ENCODE measurements around the gene KANSL1. TPM values are rescaled to one million over a fixed set of nuclear protein-coding genes. Genes with fewer than 3 reads are reported as not detected.
A peak's percentile ranks its signal among the peaks of the same experiment; 100 is the strongest.
"Not testable (repeated sequence)": the region's sequence is repeated elsewhere in the genome, so short reads cannot be mapped to it uniquely, and the experiment has no call there.

KANSL1 gene
- total RNA-seq, 1 donor from 2014 or later = 61.4 TPM

DNA sequence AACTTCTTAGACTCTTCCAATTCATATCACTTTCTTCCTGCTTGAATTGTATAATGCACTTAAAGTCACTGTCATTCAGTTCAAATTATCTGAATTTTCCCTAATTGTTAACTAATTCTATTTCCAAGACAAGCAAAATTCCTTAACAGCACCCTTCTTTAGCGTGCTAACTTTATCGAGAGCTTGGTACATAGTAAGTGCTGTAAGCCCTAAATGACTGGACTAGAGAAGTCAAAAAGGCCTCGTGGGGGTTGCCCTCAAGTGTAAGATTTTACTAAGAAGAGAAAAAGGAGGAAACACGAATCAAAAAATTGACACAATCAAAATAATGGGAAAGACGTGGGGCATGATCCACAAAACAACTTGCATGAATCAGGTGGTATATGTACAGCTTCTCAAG is 11.3 kb downstream of the KANSL1 start:
- no peaks in the 10 kb centered on the region for H3K27me3 Mint-ChIP-seq (ENCODE audit: low read depth)
- TF ChIP-seq, protein P1, sequence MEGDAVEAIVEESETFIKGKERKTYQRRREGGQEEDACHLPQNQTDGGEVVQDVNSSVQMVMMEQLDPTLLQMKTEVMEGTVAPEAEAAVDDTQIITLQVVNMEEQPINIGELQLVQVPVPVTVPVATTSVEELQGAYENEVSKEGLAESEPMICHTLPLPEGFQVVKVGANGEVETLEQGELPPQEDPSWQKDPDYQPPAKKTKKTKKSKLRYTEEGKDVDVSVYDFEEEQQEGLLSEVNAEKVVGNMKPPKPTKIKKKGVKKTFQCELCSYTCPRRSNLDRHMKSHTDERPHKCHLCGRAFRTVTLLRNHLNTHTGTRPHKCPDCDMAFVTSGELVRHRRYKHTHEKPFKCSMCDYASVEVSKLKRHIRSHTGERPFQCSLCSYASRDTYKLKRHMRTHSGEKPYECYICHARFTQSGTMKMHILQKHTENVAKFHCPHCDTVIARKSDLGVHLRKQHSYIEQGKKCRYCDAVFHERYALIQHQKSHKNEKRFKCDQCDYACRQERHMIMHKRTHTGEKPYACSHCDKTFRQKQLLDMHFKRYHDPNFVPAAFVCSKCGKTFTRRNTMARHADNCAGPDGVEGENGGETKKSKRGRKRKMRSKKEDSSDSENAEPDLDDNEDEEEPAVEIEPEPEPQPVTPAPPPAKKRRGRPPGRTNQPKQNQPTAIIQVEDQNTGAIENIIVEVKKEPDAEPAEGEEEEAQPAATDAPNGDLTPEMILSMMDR (IDR thresholded peaks at IDR 0.05) = no peak
- no peak overlapping the region for H3K4me3 Mint-ChIP-seq (ENCODE audit: unreplicated experiment)
- peaks cover 73% of the 10 kb centered on the region for H3K4me1 Mint-ChIP-seq (ENCODE audit: low read depth)
- peaks cover 3% of the 10 kb centered on the region for H3K36me3 Mint-ChIP-seq (ENCODE audit: low read depth)
- H3K27ac Mint-ChIP-seq (ENCODE audit: unreplicated experiment) = peak overlapping the region; percentile 14
- DNase-seq (ENCODE audit: low spot score) = no peak
- H3K9me3 Mint-ChIP-seq (ENCODE audit: low read depth) = no peaks in the 10 kb centered on the region

DNA sequence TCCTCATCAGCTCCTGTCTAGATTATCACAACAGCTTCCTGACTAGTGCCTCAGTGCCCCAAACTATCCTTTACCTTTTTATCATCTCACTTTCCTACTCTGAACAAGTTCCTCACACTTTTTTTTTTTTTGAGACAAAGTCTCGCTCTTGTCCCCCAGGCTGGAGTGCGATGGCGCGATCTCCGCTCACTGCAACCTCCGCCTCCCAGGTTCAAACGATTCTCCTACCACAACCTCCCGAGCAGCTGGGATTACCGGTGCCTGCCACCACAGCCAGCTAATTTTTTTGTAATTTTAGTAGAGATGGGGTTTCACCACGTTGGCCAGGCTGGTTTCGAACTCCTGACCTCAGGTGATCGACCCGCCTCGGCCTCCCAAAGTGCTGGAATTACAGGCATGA is 11.9 kb downstream of the KANSL1 start:
- H3K4me1 Mint-ChIP-seq (ENCODE audit: low read depth) = peaks cover 74% of the 10 kb centered on the region
- H3K4me3 Mint-ChIP-seq (ENCODE audit: unreplicated experiment); DNase-seq (ENCODE audit: low spot score); H3K27me3 Mint-ChIP-seq (ENCODE audit: low read depth); H3K36me3 Mint-ChIP-seq (ENCODE audit: low read depth); H3K9me3 Mint-ChIP-seq (ENCODE audit: low read depth): not testable (repeated sequence)
- H3K27ac Mint-ChIP-seq (ENCODE audit: unreplicated experiment) = peak overlapping the region; percentile 70

DNA sequence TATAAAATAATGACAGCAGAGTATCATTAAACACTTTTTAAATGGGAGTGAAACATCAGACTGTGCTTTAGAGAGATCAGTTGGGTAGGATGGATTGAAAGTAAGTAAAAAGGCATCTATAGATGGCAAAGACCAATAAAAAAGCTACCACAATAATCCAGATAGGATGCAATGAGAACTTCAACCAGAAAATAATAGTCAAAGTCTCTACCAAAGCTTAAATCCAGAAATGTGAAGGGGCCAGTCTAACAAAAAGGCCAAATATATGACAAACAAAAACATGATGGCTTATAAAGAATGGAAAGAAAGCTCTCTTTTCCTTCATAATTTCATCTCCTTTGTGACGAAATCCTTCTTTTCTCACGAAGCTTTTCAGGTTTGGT is 12.3 kb downstream of the KANSL1 start:
- no peaks in the 10 kb centered on the region for H3K27me3 Mint-ChIP-seq (ENCODE audit: low read depth)
- TF ChIP-seq, protein P1 (IDR thresholded peaks at IDR 0.05) = no peak
- H3K4me3 Mint-ChIP-seq (ENCODE audit: unreplicated experiment) = no peak overlapping the region
- H3K9me3 Mint-ChIP-seq (ENCODE audit: low read depth) = no peaks in the 10 kb centered on the region
- H3K27ac Mint-ChIP-seq (ENCODE audit: unreplicated experiment) = peak overlapping the region; percentile 70
- H3K4me1 Mint-ChIP-seq (ENCODE audit: low read depth) = peaks cover 79% of the 10 kb centered on the region
- DNase-seq (ENCODE audit: low spot score) = no peak
- H3K36me3 Mint-ChIP-seq (ENCODE audit: low read depth) = peaks cover 3% of the 10 kb centered on the region

DNA sequence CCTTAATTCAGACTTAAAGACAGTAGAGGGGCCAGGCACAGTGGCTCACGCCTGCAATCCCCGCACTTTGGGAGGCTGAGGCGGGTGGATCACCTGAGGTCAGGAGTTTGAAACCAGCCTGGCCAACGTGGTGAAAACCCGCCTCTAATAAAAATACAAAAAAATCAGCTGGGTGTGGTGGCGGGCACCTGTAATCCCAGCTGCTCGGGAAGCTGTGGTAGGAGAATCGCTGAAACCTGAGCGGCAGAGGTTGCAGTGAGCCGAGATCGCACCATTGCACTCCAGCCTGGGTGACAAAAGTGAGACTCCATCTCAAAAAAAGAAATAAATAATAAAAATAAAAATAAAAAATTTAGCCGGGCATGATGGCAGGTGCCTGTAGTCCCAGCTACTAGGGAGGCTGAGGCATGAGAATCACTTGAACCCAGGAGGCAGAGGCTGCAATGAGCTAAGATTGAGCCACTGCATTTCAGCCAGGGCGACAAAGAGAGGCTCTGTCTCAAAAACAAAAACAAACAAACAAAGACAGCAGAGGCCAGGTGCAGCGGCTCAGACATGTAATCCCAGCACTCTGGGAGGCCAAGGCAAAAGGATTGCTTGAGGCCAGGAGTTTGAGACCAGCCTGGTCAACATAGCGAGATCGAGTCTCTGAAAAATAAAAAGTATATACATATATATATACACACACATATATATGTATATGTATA is 12.9 kb downstream of the KANSL1 start:
- not testable (repeated sequence) for DNase-seq (ENCODE audit: low spot score); H3K27ac Mint-ChIP-seq (ENCODE audit: unreplicated experiment); H3K27me3 Mint-ChIP-seq (ENCODE audit: low read depth); H3K9me3 Mint-ChIP-seq (ENCODE audit: low read depth); H3K4me3 Mint-ChIP-seq (ENCODE audit: unreplicated experiment); H3K36me3 Mint-ChIP-seq (ENCODE audit: low read depth)
- H3K4me1 Mint-ChIP-seq (ENCODE audit: low read depth) = peaks cover 81% of the 10 kb centered on the region

DNA sequence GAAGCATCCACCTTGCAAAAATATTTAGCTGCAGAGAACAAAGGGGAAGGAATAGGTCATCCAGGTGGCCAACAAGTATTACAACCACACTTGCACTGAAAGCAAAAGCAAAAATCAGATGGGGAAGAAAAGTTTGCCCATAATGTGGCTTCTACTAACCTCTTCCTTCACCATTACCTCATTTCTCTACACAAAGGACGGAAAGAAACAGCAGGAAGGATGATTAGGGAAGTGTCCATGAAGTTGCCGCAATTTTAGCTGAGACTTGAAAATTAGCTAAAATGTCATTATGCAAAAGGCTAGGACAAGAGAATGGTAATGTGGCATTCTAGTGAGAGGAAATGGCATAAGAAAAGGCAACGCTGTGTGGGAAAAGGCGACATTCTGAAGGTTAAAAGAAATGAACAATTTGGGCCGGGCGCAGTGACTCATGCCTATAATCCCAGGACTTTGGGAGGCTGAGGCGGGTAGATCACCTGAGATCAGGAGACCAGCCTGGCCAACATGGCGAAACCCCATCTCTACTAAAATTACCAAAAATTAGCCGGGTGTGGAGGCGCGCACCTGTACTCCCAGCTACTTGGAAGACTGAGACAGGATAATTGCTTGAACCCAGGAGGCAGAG is 13.7 kb downstream of the KANSL1 start:
- no peak for DNase-seq (ENCODE audit: low spot score)
- H3K27ac Mint-ChIP-seq (ENCODE audit: unreplicated experiment) = peak overlapping the region; percentile 73
- no peaks in the 10 kb centered on the region for H3K27me3 Mint-ChIP-seq (ENCODE audit: low read depth)
- H3K4me1 Mint-ChIP-seq (ENCODE audit: low read depth) = peaks cover 79% of the 10 kb centered on the region
- TF ChIP-seq, protein P1 (IDR thresholded peaks at IDR 0.05) = no peak
- H3K4me3 Mint-ChIP-seq (ENCODE audit: unreplicated experiment) = no peak overlapping the region
- no peaks in the 10 kb centered on the region for H3K9me3 Mint-ChIP-seq (ENCODE audit: low read depth)
- peaks cover 3% of the 10 kb centered on the region for H3K36me3 Mint-ChIP-seq (ENCODE audit: low read depth)

DNA sequence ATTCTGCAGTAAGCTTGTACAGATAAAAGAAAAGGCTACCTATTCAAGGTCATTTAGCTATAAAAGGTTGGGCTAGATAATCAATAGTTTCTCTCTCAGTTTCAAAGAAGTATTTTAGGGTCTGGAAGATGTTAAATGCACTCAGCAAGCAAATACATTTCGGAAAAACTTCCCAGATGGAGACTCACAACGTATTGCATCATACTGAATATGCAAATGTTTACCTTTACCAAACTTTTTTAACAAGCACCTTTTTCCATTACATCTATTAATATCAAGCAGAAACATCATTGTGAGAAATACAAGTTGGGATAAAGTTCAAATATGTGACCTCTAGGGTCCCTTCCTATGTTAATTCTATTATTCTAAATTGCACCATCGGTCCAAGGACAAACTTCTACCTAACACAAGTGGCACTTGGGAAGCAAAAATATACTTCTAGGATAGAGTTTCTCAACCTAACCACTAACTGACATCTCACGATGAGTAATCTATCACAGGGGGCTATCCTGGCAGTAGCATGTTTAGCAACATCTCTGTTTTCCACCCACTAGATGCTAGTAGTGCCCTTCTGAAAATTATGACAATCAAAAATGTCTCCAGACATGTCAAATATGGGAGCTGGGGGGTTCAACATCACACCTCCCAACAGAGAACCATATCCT is 14.5 kb downstream of the KANSL1 start:
- Mint-ChIP-seq H3K36me3 (ENCODE audit: low read depth) (peaks cover 3% of the 10 kb centered on the region), H3K4me1 (ENCODE audit: low read depth) (peaks cover 73% of the 10 kb centered on the region), H3K4me3 (ENCODE audit: unreplicated experiment) (no peak overlapping the region), H3K27me3 (ENCODE audit: low read depth) (no peaks in the 10 kb centered on the region), H3K27ac (ENCODE audit: unreplicated experiment) (peak overlapping the region; percentile 73), H3K9me3 (ENCODE audit: low read depth) (no peaks in the 10 kb centered on the region)
- DNase-seq (ENCODE audit: low spot score) = no peak
- TF ChIP-seq, protein P1 (IDR thresholded peaks at IDR 0.05) = no peak
